Neural progenitor cell (in vitro differentiated cells): ENCODE results near the gene GPR152.

Experiments used
- CTCF ChIP-seq: fragments of 200-600 bp; sonication (generic); IDR thresholded peaks from 2 replicates; pipeline ENCODE4 v1.5.1; 2017; ENCODE audit warnings: antibody characterized with exemption, mild to moderate bottlenecking
- EZH2 ChIP-seq: fragments of 200-600 bp; sonication (generic); IDR thresholded peaks from 2 replicates; pipeline ENCODE4 v1.6.1; 2017; ENCODE audit warnings: antibody characterized with exemption, mild to moderate bottlenecking, moderate library complexity

DNA sequence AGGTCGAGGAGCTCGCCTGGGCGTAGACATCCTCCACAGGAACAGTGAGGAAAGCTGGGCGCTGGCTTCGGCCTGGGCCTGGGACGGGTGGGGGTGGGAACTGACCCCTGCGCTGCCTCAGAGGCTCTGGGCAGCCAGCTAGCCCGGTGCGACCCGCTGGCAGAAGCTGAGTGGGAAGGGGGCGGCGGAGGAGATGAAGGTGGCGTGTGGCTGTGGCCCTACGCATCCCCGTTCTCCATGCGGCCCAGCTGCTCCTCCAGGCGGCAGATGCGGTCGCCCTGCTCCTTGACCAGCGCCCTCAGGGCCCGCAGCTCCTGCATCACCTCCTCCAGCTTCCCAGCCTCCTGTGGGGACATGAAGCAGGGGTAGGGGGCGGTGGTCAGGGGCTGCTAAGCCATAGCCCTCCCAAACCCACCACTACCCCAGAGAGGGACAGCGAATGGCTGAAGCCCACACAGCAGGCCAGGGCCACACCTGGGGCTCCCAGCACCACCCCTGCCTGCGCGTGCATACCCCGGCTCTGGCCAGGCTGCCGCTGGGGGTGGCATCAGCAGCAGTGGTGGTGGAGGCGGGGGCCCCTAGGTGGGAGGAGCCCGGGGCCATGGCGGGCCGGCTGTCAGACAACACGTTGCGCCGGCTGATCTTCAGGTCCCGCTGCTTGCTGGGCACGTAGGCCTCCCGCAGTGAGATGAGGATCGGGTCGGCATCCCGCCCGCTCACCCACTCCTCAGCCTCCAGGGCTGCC is 14.2 kb downstream of the GPR152 start:
- TF ChIP-seq CTCF = no peak
- TF ChIP-seq EZH2 = no peak
